Measurements from ENCODE around the gene RGPD3. TPM values are rescaled to one million over a fixed set of nuclear protein-coding genes. Genes with fewer than 3 reads are reported as not detected.

Gene RGPD3
- total RNA-seq, 1 donor from 2014 or later: 0.21 TPM

DNA sequence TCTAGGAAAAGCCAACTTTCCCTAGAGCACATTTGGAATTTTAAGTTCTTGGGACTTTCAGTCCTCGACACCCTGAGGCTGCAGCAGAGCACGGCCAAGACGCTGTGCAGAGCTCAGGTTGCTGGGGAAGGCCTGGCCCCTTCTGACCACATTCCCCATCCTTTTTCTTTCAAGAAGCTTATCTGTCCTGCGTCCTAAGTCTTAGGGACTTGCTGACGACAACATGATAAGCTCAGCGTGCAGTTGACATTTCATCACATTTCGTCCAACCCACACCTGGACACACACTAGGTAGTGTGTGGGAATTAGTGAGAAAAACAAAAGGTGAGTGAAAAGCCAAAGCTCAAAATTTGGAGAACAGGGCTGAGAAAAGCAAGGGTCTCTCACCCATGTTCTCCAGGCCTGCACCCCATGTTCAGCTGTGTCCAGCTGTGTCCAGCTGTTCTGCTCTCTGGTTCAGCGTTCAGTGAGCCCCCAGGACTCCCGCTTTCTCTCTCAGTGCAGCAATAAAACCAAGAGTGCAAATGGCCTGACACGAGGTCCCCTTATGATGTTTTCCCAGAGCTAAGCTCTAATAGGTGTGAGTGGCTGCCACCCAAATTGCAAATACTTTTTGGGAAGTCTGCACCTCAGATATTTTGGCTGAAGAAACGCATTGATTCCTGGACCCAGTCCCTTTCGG lies 101.9 kb downstream of the RGPD3 start:
- DNase-seq (no peak), ATAC-seq (no peak)
- H3K27ac ChIP-seq: no peak overlapping the region
- no peaks in the 10 kb centered on the region for H3K36me3 ChIP-seq
- TF ChIP-seq, protein P1, sequence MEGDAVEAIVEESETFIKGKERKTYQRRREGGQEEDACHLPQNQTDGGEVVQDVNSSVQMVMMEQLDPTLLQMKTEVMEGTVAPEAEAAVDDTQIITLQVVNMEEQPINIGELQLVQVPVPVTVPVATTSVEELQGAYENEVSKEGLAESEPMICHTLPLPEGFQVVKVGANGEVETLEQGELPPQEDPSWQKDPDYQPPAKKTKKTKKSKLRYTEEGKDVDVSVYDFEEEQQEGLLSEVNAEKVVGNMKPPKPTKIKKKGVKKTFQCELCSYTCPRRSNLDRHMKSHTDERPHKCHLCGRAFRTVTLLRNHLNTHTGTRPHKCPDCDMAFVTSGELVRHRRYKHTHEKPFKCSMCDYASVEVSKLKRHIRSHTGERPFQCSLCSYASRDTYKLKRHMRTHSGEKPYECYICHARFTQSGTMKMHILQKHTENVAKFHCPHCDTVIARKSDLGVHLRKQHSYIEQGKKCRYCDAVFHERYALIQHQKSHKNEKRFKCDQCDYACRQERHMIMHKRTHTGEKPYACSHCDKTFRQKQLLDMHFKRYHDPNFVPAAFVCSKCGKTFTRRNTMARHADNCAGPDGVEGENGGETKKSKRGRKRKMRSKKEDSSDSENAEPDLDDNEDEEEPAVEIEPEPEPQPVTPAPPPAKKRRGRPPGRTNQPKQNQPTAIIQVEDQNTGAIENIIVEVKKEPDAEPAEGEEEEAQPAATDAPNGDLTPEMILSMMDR (IDR thresholded peaks at IDR 0.05): no peak
- H3K9me3 ChIP-seq: no peaks in the 10 kb centered on the region
- no peaks in the 10 kb centered on the region for H3K27me3 ChIP-seq (ENCODE audit: low read depth)
- H3K4me1 ChIP-seq: no peaks in the 10 kb centered on the region
- H3K4me3 ChIP-seq: no peak overlapping the region
- intact Hi-C loops (cut with DNase I): no loop called here

DNA sequence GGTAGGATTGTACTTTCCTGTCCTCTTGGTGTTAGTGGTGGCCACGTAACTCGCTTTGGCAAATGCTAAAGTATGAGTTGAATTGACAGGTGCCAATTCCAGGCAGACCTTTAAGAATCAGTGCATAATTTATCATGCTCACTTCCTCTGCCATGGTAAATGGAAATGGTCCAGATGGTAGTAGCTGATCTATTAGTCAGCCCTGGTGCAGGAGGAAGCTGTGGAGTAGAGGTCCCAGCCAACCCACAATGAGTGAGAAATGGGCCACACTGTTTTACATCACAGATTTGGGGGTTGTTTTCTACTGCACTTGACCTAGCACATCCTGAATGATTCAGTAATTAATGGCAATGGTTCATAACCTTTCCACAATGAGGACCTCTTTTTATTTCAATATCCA lies 104.4 kb downstream of the RGPD3 start:
- TF ChIP-seq, protein P1 (IDR thresholded peaks at IDR 0.05): no peak

DNA sequence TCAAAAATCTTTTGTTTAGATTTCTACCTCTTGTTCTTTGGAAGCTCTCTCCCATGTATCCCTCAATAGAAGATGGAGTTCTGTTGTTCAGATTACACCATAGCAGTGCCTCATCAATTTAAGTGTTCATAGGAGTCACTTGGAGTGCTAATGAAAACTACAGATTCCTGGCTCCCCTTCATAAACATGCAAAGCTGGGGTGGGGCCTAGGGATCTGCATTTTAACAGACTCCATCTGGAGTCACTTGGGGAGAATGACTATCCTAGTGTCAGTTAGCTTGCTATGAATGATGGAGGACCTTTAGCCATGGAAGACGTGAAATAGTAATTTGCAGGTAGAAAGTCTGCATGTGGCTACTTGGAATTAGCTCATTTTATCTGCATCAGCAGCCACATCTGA lies 105.4 kb downstream of the RGPD3 start:
- H3K9me3 ChIP-seq: no peaks in the 10 kb centered on the region
- no peaks in the 10 kb centered on the region for H3K4me1 ChIP-seq
- ATAC-seq (no peak), DNase-seq (no peak)
- H3K36me3 ChIP-seq: no peaks in the 10 kb centered on the region
- no peak overlapping the region for H3K27ac ChIP-seq
- TF ChIP-seq, protein P1 (IDR thresholded peaks at IDR 0.05): no peak
- intact Hi-C loops (cut with DNase I): no loop called here
- no peak overlapping the region for H3K4me3 ChIP-seq
- H3K27me3 ChIP-seq (ENCODE audit: low read depth): no peaks in the 10 kb centered on the region

More for the DNA sequence above, 104.4 kb downstream of the RGPD3 start:
- Histone ChIP-seq H3K9me3 (no peaks in the 10 kb centered on the region), H3K4me1 (no peaks in the 10 kb centered on the region), H3K4me3 (no peak overlapping the region), H3K27ac (no peak overlapping the region), H3K36me3 (no peaks in the 10 kb centered on the region), H3K27me3 (ENCODE audit: low read depth) (no peaks in the 10 kb centered on the region)
- DNase-seq: no peak
- intact Hi-C loops (cut with DNase I): no loop called here
- ATAC-seq: no peak

DNA sequence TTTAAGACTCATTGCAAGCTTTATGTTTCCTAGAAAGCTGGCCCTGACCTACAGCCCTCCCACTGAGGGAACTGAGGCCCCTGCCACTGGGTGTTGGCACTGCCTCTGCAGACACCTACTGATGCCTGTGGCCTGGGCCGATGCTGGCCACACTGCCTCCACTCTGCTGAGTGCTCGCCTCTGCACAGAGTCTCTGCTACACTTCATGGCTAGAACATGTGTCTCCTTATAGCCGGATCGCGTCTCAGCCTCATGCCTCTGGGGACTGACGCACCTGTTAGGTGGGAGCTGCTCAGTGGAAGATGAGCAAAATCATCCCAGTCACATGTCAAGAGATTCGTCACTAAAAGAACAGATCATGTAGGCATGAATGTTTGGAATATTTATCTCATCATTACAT lies 108.7 kb downstream of the RGPD3 start:
- Histone ChIP-seq H3K4me3 (no peak overlapping the region), H3K27me3 (ENCODE audit: low read depth) (no peaks in the 10 kb centered on the region), H3K9me3 (no peaks in the 10 kb centered on the region), H3K36me3 (no peaks in the 10 kb centered on the region), H3K4me1 (no peaks in the 10 kb centered on the region), H3K27ac (no peak overlapping the region)
- TF ChIP-seq, protein P1 (IDR thresholded peaks at IDR 0.05): no peak
- peak in 1 of 2 donors; percentile 29 for ATAC-seq
- no peak for DNase-seq
- intact Hi-C loops (cut with DNase I): no loop called here

DNA sequence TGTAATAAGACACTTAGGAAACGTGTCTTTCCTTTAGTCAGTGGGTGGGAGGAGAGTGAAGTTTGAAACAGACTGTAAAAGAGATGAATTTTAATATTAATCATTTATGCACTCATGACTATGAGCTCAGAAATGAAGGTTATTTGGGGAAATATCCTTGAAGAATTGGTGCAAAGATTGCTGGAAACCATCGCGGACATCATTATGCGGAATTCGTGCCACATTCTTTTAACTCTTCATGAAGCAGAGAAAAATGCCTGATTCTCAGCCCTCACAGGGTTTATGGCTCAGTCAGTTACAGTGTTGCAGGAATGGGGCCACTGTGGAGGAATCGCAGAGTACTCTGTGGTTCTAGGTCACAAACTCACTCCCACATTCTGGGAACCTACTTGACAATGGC lies 109.7 kb downstream of the RGPD3 start:
- Histone ChIP-seq H3K4me1 (no peaks in the 10 kb centered on the region), H3K9me3 (no peaks in the 10 kb centered on the region), H3K36me3 (no peaks in the 10 kb centered on the region), H3K4me3 (no peak overlapping the region), H3K27me3 (ENCODE audit: low read depth) (no peaks in the 10 kb centered on the region), H3K27ac (no peak overlapping the region)
- DNase-seq (no peak), ATAC-seq (no peak)
- TF ChIP-seq, protein P1 (IDR thresholded peaks at IDR 0.05): no peak
- intact Hi-C loops (cut with DNase I): no loop called here
